H1 (cell line): ENCODE results near the gene PIAS4.
A peak's percentile ranks its signal among the peaks of the same experiment; 100 is the strongest.

Source experiments
- BCL11A ChIP-seq, 2 experiments: IDR thresholded peaks; one replicate each; pipeline ENCODE4 v1.6.1; 2011; ENCODE audit warnings: low read depth in 2 of 2, low read length in 2 of 2, mild to moderate bottlenecking in 2 of 2
- CHD1 ChIP-seq: IDR thresholded peaks from 2 replicates; pipeline ENCODE4 v1.6.1; 2012; ENCODE audit warnings: low read depth, low read length, improper control_type of control experiment
- CHD2 ChIP-seq: IDR thresholded peaks from 2 replicates; pipeline ENCODE4 v1.6.1; 2012; ENCODE audit warnings: low read length, improper control_type of control experiment
- CTCF ChIP-seq, 3 experiments: IDR thresholded peaks; 1 replicate in 2 of 3; 2 replicates in 1 of 3; pipeline versions ENCODE4 v1.5.1 to v1.6.1; 2011; ENCODE audit warnings: low read length in 3 of 3, mild to moderate bottlenecking in 3 of 3, inconsistent platforms in 2 of 3, low read depth in 1 of 3, moderate library complexity in 1 of 3; ENCODE audit not compliant: insufficient read depth in 1 of 3; ENCODE audit errors: control extremely low read depth in 1 of 3
- EP300 ChIP-seq, 2 experiments: IDR thresholded peaks; 1 replicate in 1 of 2; 2 replicates in 1 of 2; pipeline ENCODE4 v1.6.1; 2011 to 2012; ENCODE audit warnings: low read depth in 2 of 2, low read length in 2 of 2, mild to moderate bottlenecking in 2 of 2, borderline replicate concordance in 1 of 2, inconsistent platforms in 1 of 2, moderate library complexity in 1 of 2
- HDAC2 ChIP-seq, 2 experiments: fragments of 300-600 bp in 1 of 2; sonication (generic) in 1 of 2; IDR thresholded peaks; 2 replicates each; pipeline ENCODE4 v1.6.1; 2011 to 2012; ENCODE audit warnings: low read depth in 2 of 2, low read length in 2 of 2, mild to moderate bottlenecking in 2 of 2, moderate library complexity in 2 of 2, borderline replicate concordance in 1 of 2, inconsistent platforms in 1 of 2
- POLR2A ChIP-seq, 2 experiments: IDR thresholded peaks; 1 replicate in 1 of 2; 2 replicates in 1 of 2; pipeline ENCODE4 v1.6.1; 2011; ENCODE audit warnings: low read depth in 2 of 2, low read length in 2 of 2, mild to moderate bottlenecking in 2 of 2; ENCODE audit errors: control extremely low read depth in 1 of 2
- POLR2AphosphoS5 ChIP-seq: IDR thresholded peaks from 2 replicates; pipeline ENCODE4 v1.6.1; 2011; ENCODE audit warnings: low read depth, low read length
- SIN3A ChIP-seq, 2 experiments: IDR thresholded peaks in 1 of 2; conservative IDR thresholded peaks in 1 of 2; 2 replicates each; pipeline ENCODE4 v1.6.1; 2011 to 2012; ENCODE audit warnings: low read length in 2 of 2, improper control_type of control experiment in 1 of 2, low read depth in 1 of 2, mild to moderate bottlenecking in 1 of 2
- TAF1 ChIP-seq: IDR thresholded peaks from 2 replicates; pipeline ENCODE4 v1.6.1; 2011; ENCODE audit warnings: mild to moderate bottlenecking, low read depth, low read length
- YY1 ChIP-seq: IDR thresholded peaks from 2 replicates; pipeline ENCODE4 v1.6.1; 2011; ENCODE audit warnings: low read depth, mild to moderate bottlenecking, low read length

- TF ChIP-seq CHD1, result no peak
- TF ChIP-seq CHD2, result no peak
- TF ChIP-seq TAF1, result no peak
- no peak for TF ChIP-seq EP300 (IDR thresholded peaks at IDR 0.05; ENCODE audit: borderline replicate concordance in 1 of 2, low read depth in 2 of 2, low read length in 2 of 2)
- TF ChIP-seq CTCF (IDR thresholded peaks at IDR 0.05; ENCODE audit: control extremely low read depth in 1 of 3, insufficient read depth in 1 of 3, low read depth in 1 of 3, low read length in 3 of 3), result peak in 2 of 3 experiments; percentile 16 to 29; a peak in 2 of 4 replicates
- no peak for TF ChIP-seq SIN3A (conservative IDR thresholded peaks at IDR 0.05 in 1 of 2, IDR thresholded peaks at IDR 0.05 in 1 of 2; ENCODE audit: low read depth in 1 of 2, low read length in 2 of 2)
- TF ChIP-seq HDAC2 (IDR thresholded peaks at IDR 0.05; ENCODE audit: borderline replicate concordance in 1 of 2, low read depth in 2 of 2, low read length in 2 of 2), result no peak
- TF ChIP-seq POLR2AphosphoS5, result no peak
- TF ChIP-seq BCL11A (IDR thresholded peaks at IDR 0.05; ENCODE audit: low read depth in 2 of 2, low read length in 2 of 2), result no peak
- no peak for TF ChIP-seq YY1
- no peak; a peak in 1 of 3 replicates for TF ChIP-seq POLR2A (IDR thresholded peaks at IDR 0.05; ENCODE audit: control extremely low read depth in 1 of 2, low read depth in 2 of 2, low read length in 2 of 2)
Observed at GRCh38 chr19:4063369-4064148, 56.0 kb downstream of the PIAS4 start.
